ENCODE results near the gene SH3TC2. TPM values are rescaled to one million over a fixed set of nuclear protein-coding genes. Genes with fewer than 3 reads are reported as not detected.

SH3TC2 gene
- polyA plus RNA-seq, 4 donors = 0.36 to 0.68 TPM; not detected in 2

DNA sequence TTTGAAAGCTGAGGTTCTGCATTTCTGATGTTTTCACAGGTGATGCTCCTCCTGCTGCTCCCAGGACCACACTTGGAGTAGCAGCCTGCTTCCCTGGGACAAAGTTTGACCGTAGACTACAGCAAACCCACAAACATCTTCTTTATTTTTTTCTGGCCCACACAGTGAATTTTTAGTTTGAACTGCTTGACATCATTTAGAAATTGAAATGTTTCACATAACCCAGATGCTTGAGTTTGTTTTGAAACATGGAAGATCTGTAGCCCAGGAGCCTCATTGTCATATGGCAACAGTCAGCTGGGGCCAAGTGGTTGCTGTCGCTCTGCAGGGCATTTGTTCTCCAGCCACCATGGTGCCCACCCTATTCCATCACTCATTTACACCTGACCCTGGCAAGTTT lies 8.4 kb downstream of the SH3TC2 start:
- DNase-seq (no peak), FAIRE-seq (no peak)
- H3K27ac ChIP-seq (ENCODE audit: low read depth in 1 of 3, low read length in 2 of 3) = no peak overlapping the region
- H3K36me3 ChIP-seq (ENCODE audit: control insufficient read depth in 3 of 3, insufficient read depth in 2 of 3, low read depth in 1 of 3, low read length in 3 of 3) = no peaks in the 10 kb centered on the region
- H3K9me3 ChIP-seq (ENCODE audit: control insufficient read depth in 2 of 2, insufficient read depth in 1 of 2, low read depth in 1 of 2, low read length in 1 of 2) = peaks cover 0 to 4% of the 10 kb centered on the region in 2 donors
- no peak overlapping the region for H3K4me3 ChIP-seq (ENCODE audit: low read depth in 1 of 3, low read length in 3 of 3)
- H3K27me3 ChIP-seq (ENCODE audit: control insufficient read depth in 3 of 3, insufficient read depth in 3 of 3, low read length in 3 of 3) = no peaks in the 10 kb centered on the region
- no peaks in the 10 kb centered on the region for H3K4me1 ChIP-seq (ENCODE audit: control insufficient read depth in 3 of 3, insufficient read depth in 2 of 3, low read depth in 1 of 3, low read length in 2 of 3)
- 77 to 91% (median 91%) methylated on average over 2 of the region's 2 CpGs for WGBS, 3 donors

GRCh38 chr5:149053072-149053695 lies 9.7 kb downstream of the SH3TC2 start:
- H3K36me3 ChIP-seq (ENCODE audit: control insufficient read depth in 3 of 3, insufficient read depth in 2 of 3, low read depth in 1 of 3, low read length in 3 of 3) = no peaks in the 10 kb centered on the region
- H3K27ac ChIP-seq (ENCODE audit: low read depth in 1 of 3, low read length in 2 of 3) = no peak overlapping the region
- no peaks in the 10 kb centered on the region for H3K4me1 ChIP-seq (ENCODE audit: control insufficient read depth in 3 of 3, insufficient read depth in 2 of 3, low read depth in 1 of 3, low read length in 2 of 3)
- no peak for DNase-seq
- WGBS, 3 donors = 69 to 75% (median 73%) methylated on average over 2 of the region's 2 CpGs
- no peak for FAIRE-seq
- peaks cover 0 to 4% of the 10 kb centered on the region in 2 donors for H3K9me3 ChIP-seq (ENCODE audit: control insufficient read depth in 2 of 2, insufficient read depth in 1 of 2, low read depth in 1 of 2, low read length in 1 of 2)
- H3K4me3 ChIP-seq (ENCODE audit: low read depth in 1 of 3, low read length in 3 of 3) = no peak overlapping the region
- no peaks in the 10 kb centered on the region for H3K27me3 ChIP-seq (ENCODE audit: control insufficient read depth in 3 of 3, insufficient read depth in 3 of 3, low read length in 3 of 3)

GRCh38 chr5:149049371-149049781 lies 13.5 kb downstream of the SH3TC2 start:
- no peak for DNase-seq
- 66 to 75% (median 67%) methylated on average over 3 of the region's 3 CpGs for WGBS, 3 donors
- no peaks in the 10 kb centered on the region for H3K4me1 ChIP-seq (ENCODE audit: control insufficient read depth in 3 of 3, insufficient read depth in 2 of 3, low read depth in 1 of 3, low read length in 2 of 3)
- H3K27ac ChIP-seq (ENCODE audit: low read depth in 1 of 3, low read length in 2 of 3) = no peak overlapping the region
- H3K36me3 ChIP-seq (ENCODE audit: control insufficient read depth in 3 of 3, insufficient read depth in 2 of 3, low read depth in 1 of 3, low read length in 3 of 3) = no peaks in the 10 kb centered on the region
- H3K4me3 ChIP-seq (ENCODE audit: low read depth in 1 of 3, low read length in 3 of 3) = no peak overlapping the region
- no peaks in the 10 kb centered on the region for H3K9me3 ChIP-seq (ENCODE audit: control insufficient read depth in 2 of 2, insufficient read depth in 1 of 2, low read depth in 1 of 2, low read length in 1 of 2)
- no peaks in the 10 kb centered on the region for H3K27me3 ChIP-seq (ENCODE audit: control insufficient read depth in 3 of 3, insufficient read depth in 3 of 3, low read length in 3 of 3)
- FAIRE-seq = no peak

DNA sequence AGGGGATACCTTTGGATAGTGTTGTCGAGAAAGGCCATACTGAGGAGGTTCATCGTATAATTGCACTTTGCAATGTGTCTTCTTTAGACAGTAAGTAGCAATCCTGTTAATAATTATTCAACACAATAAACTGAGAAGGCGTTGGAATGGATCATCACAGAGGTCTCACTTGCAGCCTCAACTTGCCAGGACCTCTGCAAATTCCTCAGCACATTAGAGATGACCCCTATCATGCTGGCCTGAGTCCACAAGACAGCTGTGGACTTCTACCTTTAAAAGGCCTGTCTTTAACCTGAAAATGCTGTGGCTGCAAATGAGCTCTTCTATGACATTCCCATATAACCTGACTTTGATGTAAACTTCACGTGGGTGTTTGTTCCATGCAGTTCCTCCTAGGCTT lies 14.1 kb downstream of the SH3TC2 start:
- Histone ChIP-seq H3K4me3 (ENCODE audit: low read depth in 1 of 3, low read length in 3 of 3) (no peak overlapping the region), H3K9me3 (ENCODE audit: control insufficient read depth in 2 of 2, insufficient read depth in 1 of 2, low read depth in 1 of 2, low read length in 1 of 2) (no peaks in the 10 kb centered on the region), H3K27me3 (ENCODE audit: control insufficient read depth in 3 of 3, insufficient read depth in 3 of 3, low read length in 3 of 3) (no peaks in the 10 kb centered on the region), H3K36me3 (ENCODE audit: control insufficient read depth in 3 of 3, insufficient read depth in 2 of 3, low read depth in 1 of 3, low read length in 3 of 3) (no peaks in the 10 kb centered on the region), H3K27ac (ENCODE audit: low read depth in 1 of 3, low read length in 2 of 3) (no peak overlapping the region), H3K4me1 (ENCODE audit: control insufficient read depth in 3 of 3, insufficient read depth in 2 of 3, low read depth in 1 of 3, low read length in 2 of 3) (no peaks in the 10 kb centered on the region)
- DNase-seq (peak in 1 of 2 donors; percentile 18), FAIRE-seq (no peak)
- 38 to 77% (median 67%) methylated on average over 4 of the region's 4 CpGs for WGBS, 3 donors

GRCh38 chr5:149047462-149047861 lies 15.4 kb downstream of the SH3TC2 start:
- Histone ChIP-seq H3K4me3 (ENCODE audit: low read depth in 1 of 3, low read length in 3 of 3) (no peak overlapping the region), H3K36me3 (ENCODE audit: control insufficient read depth in 3 of 3, insufficient read depth in 2 of 3, low read depth in 1 of 3, low read length in 3 of 3) (no peaks in the 10 kb centered on the region), H3K27me3 (ENCODE audit: control insufficient read depth in 3 of 3, insufficient read depth in 3 of 3, low read length in 3 of 3) (no peaks in the 10 kb centered on the region), H3K9me3 (ENCODE audit: control insufficient read depth in 2 of 2, insufficient read depth in 1 of 2, low read depth in 1 of 2, low read length in 1 of 2) (no peaks in the 10 kb centered on the region), H3K4me1 (ENCODE audit: control insufficient read depth in 3 of 3, insufficient read depth in 2 of 3, low read depth in 1 of 3, low read length in 2 of 3) (no peaks in the 10 kb centered on the region), H3K27ac (ENCODE audit: low read depth in 1 of 3, low read length in 2 of 3) (no peak overlapping the region)
- DNase-seq = no peak
- no peak for FAIRE-seq
- 87 to 93% (median 90%) methylated on average over 3 of the region's 3 CpGs for WGBS, 3 donors

GRCh38 chr5:149046196-149046829 lies 16.5 kb downstream of the SH3TC2 start:
- no peaks in the 10 kb centered on the region for H3K27me3 ChIP-seq (ENCODE audit: control insufficient read depth in 3 of 3, insufficient read depth in 3 of 3, low read length in 3 of 3)
- DNase-seq (no peak), FAIRE-seq (no peak)
- H3K4me3 ChIP-seq (ENCODE audit: low read depth in 1 of 3, low read length in 3 of 3) = no peak overlapping the region
- no peaks in the 10 kb centered on the region for H3K36me3 ChIP-seq (ENCODE audit: control insufficient read depth in 3 of 3, insufficient read depth in 2 of 3, low read depth in 1 of 3, low read length in 3 of 3)
- no peaks in the 10 kb centered on the region for H3K4me1 ChIP-seq (ENCODE audit: control insufficient read depth in 3 of 3, insufficient read depth in 2 of 3, low read depth in 1 of 3, low read length in 2 of 3)
- no peak overlapping the region for H3K27ac ChIP-seq (ENCODE audit: low read depth in 1 of 3, low read length in 2 of 3)
- WGBS, 3 donors = 76 to 92% (median 79%) methylated on average over 2 of the region's 2 CpGs
- no peaks in the 10 kb centered on the region for H3K9me3 ChIP-seq (ENCODE audit: control insufficient read depth in 2 of 2, insufficient read depth in 1 of 2, low read depth in 1 of 2, low read length in 1 of 2)

GRCh38 chr5:149045089-149045460 lies 17.8 kb downstream of the SH3TC2 start:
- FAIRE-seq (no peak), DNase-seq (no peak)
- Histone ChIP-seq H3K27me3 (ENCODE audit: control insufficient read depth in 3 of 3, insufficient read depth in 3 of 3, low read length in 3 of 3) (no peaks in the 10 kb centered on the region), H3K36me3 (ENCODE audit: control insufficient read depth in 3 of 3, insufficient read depth in 2 of 3, low read depth in 1 of 3, low read length in 3 of 3) (no peaks in the 10 kb centered on the region), H3K4me3 (ENCODE audit: low read depth in 1 of 3, low read length in 3 of 3) (no peak overlapping the region), H3K27ac (ENCODE audit: low read depth in 1 of 3, low read length in 2 of 3) (no peak overlapping the region), H3K9me3 (ENCODE audit: control insufficient read depth in 2 of 2, insufficient read depth in 1 of 2, low read depth in 1 of 2, low read length in 1 of 2) (no peaks in the 10 kb centered on the region), H3K4me1 (ENCODE audit: control insufficient read depth in 3 of 3, insufficient read depth in 2 of 3, low read depth in 1 of 3, low read length in 2 of 3) (no peaks in the 10 kb centered on the region)

- no peaks in the 10 kb centered on the region for H3K4me1 ChIP-seq (ENCODE audit: control insufficient read depth in 3 of 3, insufficient read depth in 2 of 3, low read depth in 1 of 3, low read length in 2 of 3)
- 89 to 92% (median 91%) methylated on average over 4 of the region's 4 CpGs for WGBS, 3 donors
- no peak for FAIRE-seq
These were observed 18.3 kb downstream of the SH3TC2 start for GRCh38 chr5:149044453-149045088.

More at GRCh38 chr5:149044453-149045088, 18.3 kb downstream of the SH3TC2 start:
- no peak for DNase-seq
- H3K27ac ChIP-seq (ENCODE audit: low read depth in 1 of 3, low read length in 2 of 3) = no peak overlapping the region
- no peaks in the 10 kb centered on the region for H3K9me3 ChIP-seq (ENCODE audit: control insufficient read depth in 2 of 2, insufficient read depth in 1 of 2, low read depth in 1 of 2, low read length in 1 of 2)
- H3K27me3 ChIP-seq (ENCODE audit: control insufficient read depth in 3 of 3, insufficient read depth in 3 of 3, low read length in 3 of 3) = no peaks in the 10 kb centered on the region
- H3K4me3 ChIP-seq (ENCODE audit: low read depth in 1 of 3, low read length in 3 of 3) = no peak overlapping the region
- H3K36me3 ChIP-seq (ENCODE audit: control insufficient read depth in 3 of 3, insufficient read depth in 2 of 3, low read depth in 1 of 3, low read length in 3 of 3) = no peaks in the 10 kb centered on the region
